IMR-90 (cell line): ENCODE measurements around the gene SH3RF1. TPM values are rescaled to one million over a fixed set of nuclear protein-coding genes. Genes with fewer than 3 reads are reported as not detected.

Source experiments
- ATAC-seq: fragments of 200-7000 bp; cut with Tn5 transposase; 2 replicates; pipeline ENCODE4 v1.9.1; 2020; ENCODE audit warnings: low read depth, mild to moderate bottlenecking, moderate library complexity
- BruUV-seq: library from RNA; stranded (reverse); fragments of 400-500 nt; replicated peaks from 2 replicates; lab custom pipeline; 2021; lab: Mats Ljungman, UMichigan
- CTCF ChIA-PET: fragments of 300-600 bp; formaldehyde crosslinking; extraction: SDS; loops from one replicate; lab custom pipeline; 2021; ENCODE audit warnings: antibody characterized with exemption; lab: Yijun Ruan, JAX
- POLR2A ChIA-PET: fragments of 300-600 bp; sonication (Branson Sonifier 250); formaldehyde crosslinking; loops from one replicate; lab custom pipeline; 2022; ENCODE audit warnings: antibody characterized with exemption; ENCODE audit not compliant: unreplicated experiment; lab: Charles Lee
- DNase-seq: peaks from one replicate; pipeline ENCODE4 v3.0.0; 2013
- H2AFZ ChIP-seq: replicated peaks from 2 replicates; pipeline ENCODE3; 2013; ENCODE audit warnings: low read length, mild to moderate bottlenecking; ENCODE audit not compliant: poor library complexity
- H2AK5ac ChIP-seq: 2 replicates; pipeline ENCODE4 v1.6.1; 2013; ENCODE audit warnings: low read depth, low read length, inconsistent platforms
- H2AK9ac ChIP-seq: replicated peaks from 2 replicates; pipeline ENCODE3; 2013; ENCODE audit warnings: mild to moderate bottlenecking, low read depth, low read length, moderate library complexity; ENCODE audit not compliant: poor library complexity
- H2BK120ac ChIP-seq: 2 replicates; pipeline ENCODE4 v1.6.1; 2013; ENCODE audit warnings: low read depth, low read length, inconsistent platforms
- H2BK15ac ChIP-seq: 3 replicates; pipeline ENCODE4 v1.6.1; 2013; ENCODE audit warnings: low read depth, low read length, inconsistent platforms
- H2BK20ac ChIP-seq: 2 replicates; pipeline ENCODE4 v1.6.1; 2013; ENCODE audit warnings: low read depth, mild to moderate bottlenecking, inconsistent platforms, low read length, moderate library complexity
- H2BK5ac ChIP-seq: 2 replicates; pipeline ENCODE4 v1.6.1; 2013; ENCODE audit warnings: mild to moderate bottlenecking, low read depth, low read length, inconsistent platforms; ENCODE audit not compliant: poor library complexity, severe bottlenecking
- H3K14ac ChIP-seq: replicated peaks from 2 replicates; pipeline ENCODE4 v1.6.1; 2013; ENCODE audit warnings: low read depth, low read length, inconsistent platforms
- H3K18ac ChIP-seq: 2 replicates; pipeline ENCODE4 v1.6.1; 2013; ENCODE audit warnings: low read depth, low read length, control low read depth
- H3K23ac ChIP-seq: 2 replicates; pipeline ENCODE4 v1.6.1; 2013; ENCODE audit warnings: low read depth, low read length, inconsistent platforms
- H3K27ac ChIP-seq: 2 replicates; pipeline ENCODE4 v1.5.1; 2013; ENCODE audit warnings: mild to moderate bottlenecking, control low read depth, low read length; ENCODE audit not compliant: insufficient read depth
- H3K27me3 ChIP-seq: 2 replicates; pipeline ENCODE4 v1.6.1; 2013; ENCODE audit warnings: low read length; ENCODE audit not compliant: control insufficient read depth, insufficient read depth
- H3K36me3 ChIP-seq: 2 replicates; pipeline ENCODE4 v1.6.1; 2013; ENCODE audit warnings: low read length, mixed read lengths; ENCODE audit not compliant: control insufficient read depth, insufficient read depth
- H3K4ac ChIP-seq: 2 replicates; pipeline ENCODE4 v1.6.1; 2013; ENCODE audit warnings: low read depth, low read length, inconsistent platforms
- H3K4me1 ChIP-seq: 2 replicates; pipeline ENCODE4 v1.6.1; 2013; ENCODE audit warnings: low read length, mixed read lengths; ENCODE audit not compliant: control insufficient read depth, insufficient read depth
- H3K4me2 ChIP-seq: 2 replicates; pipeline ENCODE4 v1.6.1; 2013; ENCODE audit warnings: low read depth, mild to moderate bottlenecking, control low read depth, low read length, moderate library complexity
- H3K4me3 ChIP-seq: 2 replicates; pipeline ENCODE4 v1.5.1; 2013; ENCODE audit warnings: low read depth, mild to moderate bottlenecking, control low read depth, low read length, moderate library complexity; ENCODE audit not compliant: insufficient read depth
- H3K56ac ChIP-seq: 2 replicates; pipeline ENCODE4 v1.6.1; 2013; ENCODE audit warnings: low read length, inconsistent platforms; ENCODE audit not compliant: insufficient read depth; ENCODE audit errors: extremely low read depth
- H3K79me1 ChIP-seq, 2 experiments: 2 replicates each; pipeline ENCODE4 v1.6.1; 2013; ENCODE audit warnings: low read length in 2 of 2, inconsistent platforms in 1 of 2, low read depth in 1 of 2
- H3K9ac ChIP-seq: 2 replicates; pipeline ENCODE4 v1.6.1; 2013; ENCODE audit warnings: low read depth, low read length, control low read depth
- H3K9me1 ChIP-seq: 2 replicates; pipeline ENCODE4 v1.6.1; 2013; ENCODE audit warnings: low read length, inconsistent platforms; ENCODE audit not compliant: insufficient read depth
- H3K9me3 ChIP-seq: 2 replicates; pipeline ENCODE4 v1.6.1; 2013; ENCODE audit warnings: low read length; ENCODE audit not compliant: control insufficient read depth, insufficient read depth
- H4K20me1 ChIP-seq: 2 replicates; pipeline ENCODE4 v1.6.1; 2013; ENCODE audit warnings: low read length, inconsistent platforms; ENCODE audit not compliant: insufficient read depth
- H4K5ac ChIP-seq: 2 replicates; pipeline ENCODE4 v1.6.1; 2013; ENCODE audit warnings: mild to moderate bottlenecking, low read depth, low read length, control low read depth
- H4K8ac ChIP-seq, 2 experiments: 2 replicates each; pipeline ENCODE4 v1.6.1; 2013; ENCODE audit warnings: low read depth in 2 of 2, low read length in 2 of 2, control low read depth in 1 of 2, inconsistent platforms in 1 of 2
- H4K91ac ChIP-seq: 2 replicates; pipeline ENCODE4 v1.6.1; 2013; ENCODE audit warnings: low read depth, low read length, inconsistent platforms; ENCODE audit not compliant: insufficient read depth
- MAFK ChIP-seq: IDR thresholded peaks from 2 replicates; pipeline ENCODE4 v1.6.1; 2012; ENCODE audit warnings: low read depth, low read length, improper control_type of control experiment
- RCOR1 ChIP-seq: IDR thresholded peaks from 2 replicates; pipeline ENCODE4 v1.6.1; 2012; ENCODE audit warnings: mild to moderate bottlenecking, low read length, improper control_type of control experiment; ENCODE audit not compliant: insufficient replicate concordance
- WGBS, 2 experiments: methylation state at CpG; one replicate each; pipeline versions ENCODE4 v1.1.5 to v1.1.7; 2013; ENCODE audit warnings: missing lambda C conversion rate in 2 of 2; ENCODE audit not compliant: insufficient read length in 1 of 2; ENCODE audit errors: extremely low coverage in 2 of 2; 5-methylcytosine and 5-hydroxymethylcytosine counted together
- dilution Hi-C: fragments of 300-500 bp; cut with HindIII; formaldehyde crosslinking; loops from one replicate; pipeline ENCODE4 v1.14.3; 2018; ENCODE audit warnings: low sequenced_read_pairs; ENCODE audit not compliant: unreplicated experiment
- in situ Hi-C: fragments of 300-500 bp; cut with MboI; formaldehyde crosslinking; loops from 3 replicates; pipeline ENCODE4 v1.14.3; 2019; ENCODE audit warnings: low sequenced_read_pairs, inconsistent platforms, mixed read lengths
- intact Hi-C: fragments of 100-400 bp; cut with micrococcal nuclease; formaldehyde crosslinking; loops from 2 replicates; pipeline ENCODE4 v1.10.0; 2022
- polyA plus RNA-seq, 3 experiments: library from polyadenylated mRNA; depleted of rRNA; stranded (reverse); fragments of >200 nt; gene quantifications; 2 replicates each; pipeline ENCODE4 v1.2.3, GENCODE V29; 2012; ENCODE audit warnings: low replicate concordance in 1 of 3
- total RNA-seq: library from RNA; depleted of rRNA; stranded (reverse); fragments of >200 nt; gene quantifications from 2 replicates; pipeline ENCODE4 v1.2.3, GENCODE V29; 2012

The SH3RF1 gene
- total and polyA plus RNA-seq, 2 of the 4 experiments (the other 2 are of a cell fraction), result 22.0 to 29.8 TPM

- no peak overlapping the region for H2BK15ac ChIP-seq
- no peaks in the 10 kb centered on the region for H3K27me3 ChIP-seq
- no peak overlapping the region for H3K4me3 ChIP-seq
- no peak overlapping the region for H2BK20ac ChIP-seq
- no peak overlapping the region for H3K4me2 ChIP-seq
- no peak overlapping the region for H4K91ac ChIP-seq
- ATAC-seq, result no peak
- H3K79me1 ChIP-seq, result no peaks in the 10 kb centered on the region
- H2BK5ac ChIP-seq, result no peak overlapping the region
- no TSS peak for BruUV-seq
- no peak overlapping the region for H3K18ac ChIP-seq
- H3K23ac ChIP-seq, result no peak overlapping the region
- no peak for DNase-seq
- in situ Hi-C loops (no loop called here), dilution Hi-C loops (no loop called here), intact Hi-C loops (no loop called here)
- no peak overlapping the region for H4K5ac ChIP-seq
- no peak overlapping the region for H3K56ac ChIP-seq
- no peak overlapping the region for H2AK5ac ChIP-seq
- H2AK9ac ChIP-seq, result no peak overlapping the region
- H3K9me3 ChIP-seq, result no peaks in the 10 kb centered on the region
- H3K36me3 ChIP-seq, result no peaks in the 10 kb centered on the region
- peaks cover 6% of the 10 kb centered on the region for H3K4me1 ChIP-seq
- no peak overlapping the region for H3K9ac ChIP-seq
- H2BK120ac ChIP-seq, result no peak overlapping the region
- TF ChIP-seq RCOR1 (no peak), MAFK (peak; percentile 50; the same call in 1 of the 2 replicates)
- ChIA-PET POLR2A (no interaction called here), CTCF (no interaction called here)
- H4K20me1 ChIP-seq, result no peaks in the 10 kb centered on the region
- no CpG with 5 or more reads among the region's 5 CpGs for WGBS, 2 experiments
- no peak overlapping the region for H3K27ac ChIP-seq
- no peak overlapping the region for H4K8ac ChIP-seq
- no peak overlapping the region for H2AFZ ChIP-seq
- no peak overlapping the region for H3K4ac ChIP-seq
- H3K14ac ChIP-seq, result no peak overlapping the region
- no peaks in the 10 kb centered on the region; the same call in 1 of the 2 replicates for H3K9me1 ChIP-seq
Measured at GRCh38 chr4:169066934-169067333, 203.8 kb downstream of the SH3RF1 start.
